Tibial artery (tissue), 4 donors: ENCODE measurements around the gene KANK2.

Experiments used
- DNase-seq, 2 donors: peaks; one replicate each; pipeline ENCODE4 v3.0.0-alpha.2; 2019
- H3K27ac ChIP-seq, 2 donors: fragments of 200-600 bp; sonication (generic) in 1 of 2; 1 replicate in 1 of 2; 2 replicates in 1 of 2; pipeline ENCODE4 v1.5.1; 2018 to 2019; ENCODE audit warnings: mild to moderate bottlenecking in 1 of 2
- H3K27me3 ChIP-seq, 2 donors: fragments of 200-600 bp; sonication (generic) in 1 of 2; one replicate each; pipeline versions ENCODE4 v1.5.1 to v1.6.0; 2016 to 2019
- H3K36me3 ChIP-seq, 3 donors: fragments of 200-600 bp; sonication (generic) in 2 of 3; one replicate each; pipeline ENCODE4 v1.5.1; 2016 to 2019; ENCODE audit warnings: mild to moderate bottlenecking in 2 of 3
- H3K4me1 ChIP-seq, 4 donors: fragments of 200-600 bp; sonication (generic) in 2 of 4; 1 replicate in 3 of 4; 2 replicates in 1 of 4; pipeline ENCODE4 v1.5.1; 2016 to 2019
- H3K4me3 ChIP-seq, 2 donors: fragments of 200-600 bp; sonication (generic) in 1 of 2; 1 replicate in 1 of 2; 2 replicates in 1 of 2; pipeline ENCODE4 v1.5.1; 2018 to 2019; ENCODE audit warnings: mild to moderate bottlenecking in 2 of 2
- H3K9me3 ChIP-seq, 3 donors: fragments of 200-600 bp; sonication (generic) in 1 of 3; one replicate each; pipeline ENCODE4 v1.5.1; 2016 to 2019
- intact Hi-C: fragments of 100-400 bp; cut with DNase I; formaldehyde crosslinking; loops from one replicate; pipeline ENCODE4 v1.15.0; 2023; ENCODE audit warnings: low total_unique reads
- TF ChIP-seq, protein P1 (sequence below), 2 experiments: fragments of 200-600 bp in 1 of 2; fragments of 450-650 bp in 1 of 2; IDR thresholded peaks; one replicate each; pipeline ENCODE4 v1.5.1; 2017 to 2019; ENCODE audit warnings: antibody characterized with exemption in 2 of 2, mild to moderate bottlenecking in 1 of 2, moderate library complexity in 1 of 2

Gene KANK2

DNA sequence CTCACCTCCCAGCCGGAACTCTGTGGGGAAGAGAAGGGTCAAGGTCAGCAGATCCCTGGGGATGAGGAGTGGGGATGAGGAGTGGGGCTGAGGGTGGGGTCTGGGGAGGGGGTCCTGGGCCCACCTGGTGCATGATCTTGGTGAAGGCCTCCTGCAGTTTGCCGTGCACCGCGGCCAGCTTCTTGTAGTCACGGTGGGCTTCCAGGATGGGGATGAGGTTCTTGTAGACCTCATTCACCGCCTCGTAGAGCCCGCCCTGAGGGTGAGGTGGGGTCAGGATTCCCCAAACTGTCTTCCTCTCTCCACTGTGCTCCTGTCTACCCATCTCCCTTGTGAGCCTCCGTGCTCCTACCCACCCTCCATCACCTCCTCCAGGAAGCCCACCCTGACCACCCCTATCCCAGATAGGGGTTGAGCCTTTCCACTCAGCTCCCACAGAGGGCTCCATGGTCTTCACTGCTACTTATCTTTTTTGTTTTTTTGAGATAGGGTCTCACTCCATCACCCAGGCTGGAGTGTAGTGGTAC lies 6.8 kb upstream of the KANK2 start:
- H3K9me3 ChIP-seq = no peaks in the 10 kb centered on the region
- intact Hi-C loops = loop anchor here (2.0 to 5.0 kb wide), 2 partner anchors 67 to 117 kb away; partner anchors contain the start of gene LDLR
- peak overlapping the region; percentile 18 to 30 for H3K4me3 ChIP-seq
- DNase-seq = no peak
- H3K36me3 ChIP-seq = peaks cover 0 to 34% (median 10%) of the 10 kb centered on the region in 3 donors
- H3K4me1 ChIP-seq = peaks cover 0 to 49% (median 33%) of the 10 kb centered on the region in 4 donors
- H3K27me3 ChIP-seq = no peaks in the 10 kb centered on the region
- TF ChIP-seq, protein P1, sequence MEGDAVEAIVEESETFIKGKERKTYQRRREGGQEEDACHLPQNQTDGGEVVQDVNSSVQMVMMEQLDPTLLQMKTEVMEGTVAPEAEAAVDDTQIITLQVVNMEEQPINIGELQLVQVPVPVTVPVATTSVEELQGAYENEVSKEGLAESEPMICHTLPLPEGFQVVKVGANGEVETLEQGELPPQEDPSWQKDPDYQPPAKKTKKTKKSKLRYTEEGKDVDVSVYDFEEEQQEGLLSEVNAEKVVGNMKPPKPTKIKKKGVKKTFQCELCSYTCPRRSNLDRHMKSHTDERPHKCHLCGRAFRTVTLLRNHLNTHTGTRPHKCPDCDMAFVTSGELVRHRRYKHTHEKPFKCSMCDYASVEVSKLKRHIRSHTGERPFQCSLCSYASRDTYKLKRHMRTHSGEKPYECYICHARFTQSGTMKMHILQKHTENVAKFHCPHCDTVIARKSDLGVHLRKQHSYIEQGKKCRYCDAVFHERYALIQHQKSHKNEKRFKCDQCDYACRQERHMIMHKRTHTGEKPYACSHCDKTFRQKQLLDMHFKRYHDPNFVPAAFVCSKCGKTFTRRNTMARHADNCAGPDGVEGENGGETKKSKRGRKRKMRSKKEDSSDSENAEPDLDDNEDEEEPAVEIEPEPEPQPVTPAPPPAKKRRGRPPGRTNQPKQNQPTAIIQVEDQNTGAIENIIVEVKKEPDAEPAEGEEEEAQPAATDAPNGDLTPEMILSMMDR (IDR thresholded peaks at IDR 0.05) = no peak
- peak overlapping the region; percentile 94 to 98 for H3K27ac ChIP-seq

DNA sequence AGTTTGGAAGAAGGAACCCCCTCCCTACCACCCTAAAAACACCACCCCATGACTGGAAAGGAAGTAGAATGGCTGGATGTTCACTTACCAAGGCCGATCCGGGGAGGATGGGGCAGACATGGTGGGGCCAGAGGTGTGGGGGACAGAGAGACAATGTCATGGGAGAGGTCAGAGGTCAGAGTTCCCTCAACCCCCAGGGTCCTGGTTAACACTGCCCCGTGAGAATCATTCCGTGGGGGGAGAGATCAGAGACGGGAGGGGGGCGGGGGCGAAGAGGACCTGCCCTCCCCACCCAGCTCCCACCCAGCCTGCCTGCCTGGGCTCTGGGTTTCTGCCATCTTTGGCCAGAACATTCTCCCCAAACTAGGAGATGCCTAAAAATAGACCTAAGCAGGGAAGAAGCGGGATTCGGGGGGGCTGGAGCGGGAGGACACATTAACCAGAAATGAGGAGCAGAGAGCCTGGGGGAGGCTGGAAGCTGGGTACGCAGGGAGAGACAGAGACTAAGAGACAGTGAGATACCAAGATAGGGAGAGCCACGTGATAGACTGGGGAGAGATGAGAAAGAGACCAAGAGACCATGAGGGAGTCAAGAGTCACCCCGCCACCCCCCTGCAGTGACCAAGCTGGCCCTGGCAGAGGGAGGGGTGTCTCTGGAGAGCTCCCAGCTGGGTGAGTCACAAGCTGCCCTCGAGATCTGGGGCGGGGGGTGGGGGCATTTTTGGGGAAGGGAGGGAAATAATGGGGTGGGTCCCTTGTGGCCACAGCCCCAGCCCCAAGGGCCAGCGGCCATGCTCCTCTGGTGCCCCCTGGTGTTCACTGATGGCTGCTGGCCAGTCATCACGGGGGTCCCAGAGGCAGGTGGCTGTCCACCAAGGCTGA lies 6.1 kb upstream of the KANK2 start:
- Histone ChIP-seq H3K27me3 (no peaks in the 10 kb centered on the region), H3K4me3 (peak overlapping the region; percentile 18 to 30), H3K4me1 (peaks cover 0 to 56% (median 39%) of the 10 kb centered on the region in 4 donors), H3K36me3 (peaks cover 0 to 27% (median 10%) of the 10 kb centered on the region in 3 donors), H3K9me3 (no peaks in the 10 kb centered on the region), H3K27ac (peak overlapping the region; percentile 94 to 98)
- intact Hi-C loops = loop anchor here (2.0 to 5.0 kb wide), 2 partner anchors 67 to 116 kb away; partner anchors contain the start of gene LDLR
- DNase-seq = peak; percentile 87 to 96
- TF ChIP-seq, protein P1 (IDR thresholded peaks at IDR 0.05) = peak; percentile 89 to 97

DNA sequence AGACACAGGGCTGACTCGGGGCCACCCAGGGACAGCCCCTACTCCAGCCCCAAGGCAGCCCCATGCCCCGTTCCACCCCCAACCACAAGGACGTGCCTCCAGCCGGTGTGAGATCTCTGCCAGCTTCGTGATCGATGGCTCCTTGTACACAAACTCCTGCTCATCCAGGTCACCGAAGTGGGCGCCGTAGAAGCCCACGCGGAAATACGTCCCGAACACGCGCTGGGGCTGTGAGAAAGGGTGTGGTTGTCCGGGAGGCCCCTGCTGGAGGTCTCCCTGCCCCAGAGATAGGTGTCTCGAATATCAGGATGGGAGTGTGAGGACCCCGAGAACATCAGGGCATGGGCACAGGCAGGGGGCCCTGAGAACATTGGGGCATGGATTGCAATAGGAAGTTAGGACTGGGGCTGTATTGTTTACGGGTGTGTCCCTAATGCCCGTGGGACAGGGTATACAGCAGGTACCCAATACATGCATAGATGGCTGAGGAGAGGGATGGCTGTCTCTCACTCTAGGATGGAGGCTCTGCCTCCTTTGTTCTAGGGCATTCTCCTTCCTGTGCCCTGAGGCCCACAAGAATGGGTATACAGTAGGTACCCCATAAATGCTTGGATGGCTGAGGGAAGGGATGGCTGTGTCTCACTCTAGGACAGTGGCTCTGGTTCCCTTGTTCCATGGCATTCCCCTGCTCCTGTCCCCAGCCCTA lies 5.3 kb upstream of the KANK2 start:
- no peaks in the 10 kb centered on the region for H3K9me3 ChIP-seq
- peaks cover 0 to 19% (median 10%) of the 10 kb centered on the region in 3 donors for H3K36me3 ChIP-seq
- intact Hi-C loops = loop anchor here (5.0 kb wide), 1 partner anchor 115 kb away; the partner anchor contains the start of gene LDLR
- peak overlapping the region in 1 of 2 donors; percentile 30 for H3K4me3 ChIP-seq
- DNase-seq = no peak
- peak overlapping the region; percentile 94 to 98 for H3K27ac ChIP-seq
- H3K27me3 ChIP-seq = no peaks in the 10 kb centered on the region
- TF ChIP-seq, protein P1 (IDR thresholded peaks at IDR 0.05) = no peak
- H3K4me1 ChIP-seq = peaks cover 0 to 63% (median 46%) of the 10 kb centered on the region in 4 donors

DNA sequence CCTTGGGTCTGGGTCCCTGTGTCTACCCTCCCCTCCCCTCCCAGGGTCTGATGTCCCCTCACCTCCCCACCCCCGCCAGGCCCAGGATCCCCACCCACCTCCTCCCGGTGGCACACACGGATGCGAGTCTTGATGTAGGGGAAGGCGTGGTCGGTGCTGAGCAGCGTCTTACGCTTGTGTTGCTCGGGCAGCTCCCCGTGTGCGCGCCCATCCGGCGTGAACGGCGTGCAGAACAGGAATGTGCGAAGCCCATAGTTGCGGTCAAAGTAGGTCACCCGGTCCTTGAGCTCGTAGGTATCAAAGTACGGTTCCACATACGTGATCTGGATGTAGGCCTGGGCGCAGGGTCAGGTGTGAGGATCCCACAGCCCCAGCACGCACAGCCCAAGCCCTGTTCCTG lies 4.4 kb upstream of the KANK2 start:
- no peak for DNase-seq
- peaks cover 0 to 63% (median 46%) of the 10 kb centered on the region in 4 donors for H3K4me1 ChIP-seq
- no peaks in the 10 kb centered on the region for H3K9me3 ChIP-seq
- intact Hi-C loops = loop anchor here (5.0 kb wide), 1 partner anchor 114 kb away; the partner anchor contains the start of gene LDLR
- H3K4me3 ChIP-seq = no peak overlapping the region
- H3K36me3 ChIP-seq = peaks cover 0 to 13% (median 10%) of the 10 kb centered on the region in 3 donors
- peak overlapping the region; percentile 94 to 98 for H3K27ac ChIP-seq
- no peaks in the 10 kb centered on the region for H3K27me3 ChIP-seq
- TF ChIP-seq, protein P1 (IDR thresholded peaks at IDR 0.05) = no peak

DNA sequence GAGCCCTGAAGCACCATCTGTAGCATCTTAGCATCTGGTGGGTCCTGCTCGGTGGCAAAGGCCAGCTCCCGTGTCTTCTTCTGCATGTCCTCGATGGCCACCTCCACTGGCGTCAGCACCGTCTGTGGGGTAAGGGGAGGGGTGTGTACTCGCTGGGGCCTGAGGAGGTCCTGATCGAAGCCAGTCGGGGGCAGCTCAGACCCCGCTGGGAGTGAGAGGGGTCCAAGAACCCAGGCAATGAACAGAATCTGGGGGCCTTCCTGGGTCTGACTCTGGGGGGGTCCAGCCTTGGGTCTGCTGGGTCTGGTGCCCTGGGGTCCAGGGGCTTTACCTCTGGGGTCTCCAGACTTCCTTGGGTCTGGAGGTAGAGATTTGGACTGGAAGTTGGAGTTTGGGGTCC lies 3.6 kb upstream of the KANK2 start:
- H3K9me3 ChIP-seq = no peaks in the 10 kb centered on the region
- H3K36me3 ChIP-seq = peaks cover 0 to 13% (median 10%) of the 10 kb centered on the region in 3 donors
- TF ChIP-seq, protein P1 (IDR thresholded peaks at IDR 0.05) = no peak
- peaks cover 0 to 67% (median 46%) of the 10 kb centered on the region in 4 donors for H3K4me1 ChIP-seq
- H3K4me3 ChIP-seq = no peak overlapping the region
- no peaks in the 10 kb centered on the region for H3K27me3 ChIP-seq
- intact Hi-C loops = loop anchor here (5.0 kb wide), 1 partner anchor 114 kb away; the partner anchor contains the start of gene LDLR
- peak overlapping the region; percentile 94 to 98 for H3K27ac ChIP-seq
- no peak for DNase-seq
